GM18858 (cell line): ENCODE data around the gene MLLT6.

Experiments
- ATAC-seq: cut with Tn5 transposase; IDR thresholded peaks from one replicate; pipeline ENCODE4 v1.9.1; 2021; ENCODE audit not compliant: unreplicated experiment

MLLT6 gene

DNA sequence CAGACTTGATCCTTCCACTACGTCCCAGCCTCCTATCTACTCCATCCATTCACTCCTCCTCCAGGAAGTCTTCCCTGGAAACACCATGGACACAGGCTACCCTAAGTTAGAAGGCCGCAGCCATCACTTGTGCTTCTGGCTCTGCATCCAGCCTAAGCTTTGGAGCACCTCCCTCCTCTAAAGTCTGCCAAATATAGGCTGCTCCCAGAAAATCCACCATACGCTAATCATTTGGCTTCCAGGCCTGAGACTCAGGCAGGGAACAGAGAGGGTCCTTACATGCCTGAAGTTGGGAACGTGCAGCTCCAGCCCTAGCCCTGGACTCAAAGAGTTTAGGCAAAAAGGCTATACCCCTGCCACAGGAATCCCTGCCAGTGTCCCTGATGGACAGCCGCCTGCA is 36.4 kb downstream of the MLLT6 start:
- ATAC-seq, result no peak

DNA sequence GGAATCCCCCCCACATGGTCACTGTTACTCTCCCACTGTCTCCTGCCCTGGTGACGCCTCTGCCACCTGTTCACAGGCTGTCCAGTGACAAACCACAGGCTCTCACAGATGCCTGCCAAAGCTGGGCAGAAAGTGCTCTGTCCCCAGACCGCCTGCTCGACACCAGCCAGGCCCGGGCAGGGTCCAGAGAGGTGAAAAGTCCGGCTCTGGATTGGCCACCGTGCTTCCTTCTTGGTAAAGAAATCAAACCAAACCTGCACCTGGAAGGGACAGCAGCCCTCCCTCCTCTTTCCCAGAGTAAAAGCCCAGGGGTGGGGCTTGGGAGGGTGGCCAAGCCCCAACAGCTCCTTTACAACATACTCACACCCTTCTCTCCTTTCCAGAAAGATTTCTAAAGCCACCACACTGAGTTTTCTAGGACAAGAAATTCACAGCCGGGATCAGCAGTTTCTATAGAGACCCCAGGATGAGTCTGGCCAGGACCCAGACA is 36.9 kb downstream of the MLLT6 start:
- ATAC-seq, result no peak

DNA sequence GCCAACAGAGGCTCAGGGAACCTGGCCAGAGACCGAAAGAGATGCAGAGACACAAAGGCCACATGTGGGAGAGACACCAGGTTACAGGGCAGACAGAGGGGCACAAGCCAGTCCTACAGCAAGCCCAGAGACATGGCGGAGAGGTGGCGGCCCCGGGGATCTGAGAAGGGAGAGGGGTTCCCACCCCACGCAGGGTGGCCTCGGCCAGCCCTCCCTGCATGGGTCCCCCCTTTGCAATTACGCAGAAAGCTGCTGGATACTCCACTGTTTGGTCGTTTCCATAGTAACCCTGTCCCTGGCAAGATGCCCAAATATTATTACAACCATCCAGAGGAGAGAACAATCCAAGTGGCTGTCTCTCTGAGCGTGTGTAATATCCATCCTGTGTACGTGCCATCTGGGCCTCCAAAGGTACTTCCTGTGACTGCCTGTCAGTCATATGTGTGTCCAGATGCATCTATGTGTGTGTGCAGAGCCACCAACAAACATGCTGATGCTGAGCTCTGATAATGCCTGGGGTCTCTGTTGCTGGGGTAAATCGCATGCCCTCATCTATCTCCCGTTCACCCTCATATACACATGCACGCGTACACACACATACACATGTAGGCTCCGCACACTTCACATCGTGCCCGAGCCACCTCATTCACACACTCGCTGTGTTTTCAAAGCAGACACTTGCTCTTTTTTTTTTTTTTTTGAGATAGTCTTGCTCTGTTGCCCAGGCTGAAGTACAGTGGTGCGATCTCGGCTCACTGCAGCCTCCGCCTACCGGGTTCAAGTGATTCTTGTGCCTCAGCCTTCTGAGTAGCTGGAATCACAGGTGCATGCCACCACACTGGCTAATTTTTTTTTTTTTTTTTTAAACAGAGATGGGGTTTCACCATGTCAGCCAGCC is 37.6 kb downstream of the MLLT6 start:
- ATAC-seq, result no peak

DNA sequence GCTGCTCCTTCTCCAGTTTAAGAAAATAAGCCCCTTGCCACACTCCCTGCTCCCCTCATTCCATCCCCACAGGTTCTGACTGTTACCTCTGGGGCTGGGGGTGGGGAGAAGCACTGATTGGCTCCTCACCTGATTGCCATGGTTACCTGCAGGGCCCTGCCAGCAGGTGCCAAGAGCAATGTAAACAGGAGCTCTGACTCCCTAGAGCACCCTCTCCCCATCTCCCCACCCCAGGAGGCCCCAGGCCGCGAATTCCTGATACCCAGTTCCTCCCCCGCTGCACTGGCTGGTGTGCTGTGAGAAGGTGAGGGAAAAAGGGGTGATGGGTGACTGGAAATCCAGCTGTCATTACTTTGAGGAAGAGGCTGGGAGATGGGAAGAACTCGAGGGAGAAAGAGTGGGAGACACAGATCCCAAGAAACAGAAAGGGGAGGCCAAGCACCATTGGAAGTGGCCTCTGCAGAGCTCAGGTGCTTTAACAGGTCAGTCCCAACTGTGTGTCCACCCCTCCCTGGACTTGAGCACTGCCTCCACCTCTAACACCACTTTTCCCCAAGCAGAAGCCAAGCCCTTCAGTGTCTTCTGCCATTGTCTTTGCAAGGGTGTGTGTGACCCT is 38.6 kb downstream of the MLLT6 start:
- no peak for ATAC-seq

DNA sequence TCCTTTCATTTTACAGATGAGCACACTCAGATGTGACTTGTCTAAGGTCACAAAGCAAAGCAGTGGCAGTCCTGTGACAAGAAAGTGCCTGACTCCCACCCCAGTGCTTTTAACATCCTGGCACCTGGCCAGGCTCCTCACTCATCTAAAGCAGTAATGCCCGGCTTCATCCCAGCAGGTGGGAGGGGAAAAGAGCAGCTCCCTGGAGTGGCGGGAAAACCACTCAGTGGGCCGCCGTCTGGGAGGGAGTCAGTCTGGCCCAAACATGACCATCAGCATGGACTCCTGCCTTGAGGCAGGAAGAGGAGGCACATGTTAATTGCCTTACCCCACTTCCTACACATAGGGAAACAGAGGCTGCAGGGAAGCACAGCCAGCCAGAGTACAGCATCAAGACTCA is 40.5 kb downstream of the MLLT6 start:
- ATAC-seq, result no peak

DNA sequence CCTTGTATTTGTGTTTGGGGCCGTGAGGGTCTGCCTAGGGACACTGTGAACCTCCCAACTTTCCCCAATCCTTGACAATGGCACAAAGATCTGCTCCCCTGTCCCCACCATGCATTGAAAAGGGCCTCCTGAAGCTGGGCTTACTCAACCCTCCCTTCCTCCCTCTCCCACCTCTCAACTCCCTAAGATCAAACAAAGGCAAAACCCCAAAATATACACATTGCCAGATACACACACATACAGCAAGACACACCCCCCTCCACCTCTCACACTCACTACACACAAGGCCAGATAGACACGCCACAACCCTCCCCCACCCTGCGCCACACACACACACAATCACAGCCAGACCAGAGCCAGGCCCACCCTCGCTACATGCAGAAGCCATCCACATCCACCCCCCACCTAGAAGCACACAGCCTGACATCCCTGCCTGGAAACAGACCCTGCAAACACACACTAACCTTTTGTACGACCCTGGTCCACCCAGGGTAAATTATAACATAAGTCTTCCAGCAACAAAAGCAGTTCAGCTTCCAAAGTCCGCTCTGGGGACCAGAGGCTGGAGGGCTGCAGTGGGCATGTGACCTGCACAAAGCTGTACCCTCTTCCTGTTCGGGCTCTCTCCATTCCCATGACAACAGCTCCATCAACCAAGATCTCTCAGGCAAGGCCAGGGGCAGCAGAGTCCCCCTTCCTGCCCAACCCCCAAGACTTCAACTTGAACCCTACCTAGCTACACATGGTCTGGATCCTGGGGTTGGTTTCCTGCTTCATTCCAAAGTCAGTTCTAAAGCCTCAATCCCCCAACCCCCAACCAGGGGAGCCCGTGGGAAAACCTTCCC is 41.2 kb downstream of the MLLT6 start:
- ATAC-seq, result no peak

DNA sequence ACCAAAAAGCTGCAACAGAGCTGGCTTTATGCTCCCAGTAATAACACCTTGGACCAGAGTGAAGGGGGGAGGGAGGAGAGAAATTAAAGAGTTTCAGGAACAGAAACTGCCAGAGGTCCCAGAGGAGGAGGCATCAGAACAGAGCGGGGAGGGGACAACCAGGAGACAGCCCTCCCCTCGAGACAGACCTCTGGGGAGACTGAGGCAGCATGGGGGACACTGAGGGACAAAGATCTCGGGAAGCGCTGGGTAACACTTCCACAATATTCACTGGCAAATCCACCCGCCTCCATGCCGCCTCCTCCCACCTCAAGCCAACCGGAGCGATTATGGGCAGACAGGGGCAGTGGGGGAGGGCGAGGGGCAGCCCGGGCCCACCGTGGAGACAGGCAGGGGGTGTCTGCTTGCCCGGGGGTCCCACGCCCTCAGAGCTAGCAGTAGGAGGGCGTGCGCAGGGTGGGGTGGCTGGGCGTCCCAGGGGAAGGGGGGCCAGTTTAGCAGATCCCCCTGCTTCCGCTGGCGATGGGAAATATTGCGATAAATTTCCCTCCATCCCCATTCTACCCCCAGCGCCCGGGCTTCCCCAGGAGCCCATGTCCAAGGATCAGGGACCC is 41.9 kb downstream of the MLLT6 start:
- ATAC-seq, result no peak

DNA sequence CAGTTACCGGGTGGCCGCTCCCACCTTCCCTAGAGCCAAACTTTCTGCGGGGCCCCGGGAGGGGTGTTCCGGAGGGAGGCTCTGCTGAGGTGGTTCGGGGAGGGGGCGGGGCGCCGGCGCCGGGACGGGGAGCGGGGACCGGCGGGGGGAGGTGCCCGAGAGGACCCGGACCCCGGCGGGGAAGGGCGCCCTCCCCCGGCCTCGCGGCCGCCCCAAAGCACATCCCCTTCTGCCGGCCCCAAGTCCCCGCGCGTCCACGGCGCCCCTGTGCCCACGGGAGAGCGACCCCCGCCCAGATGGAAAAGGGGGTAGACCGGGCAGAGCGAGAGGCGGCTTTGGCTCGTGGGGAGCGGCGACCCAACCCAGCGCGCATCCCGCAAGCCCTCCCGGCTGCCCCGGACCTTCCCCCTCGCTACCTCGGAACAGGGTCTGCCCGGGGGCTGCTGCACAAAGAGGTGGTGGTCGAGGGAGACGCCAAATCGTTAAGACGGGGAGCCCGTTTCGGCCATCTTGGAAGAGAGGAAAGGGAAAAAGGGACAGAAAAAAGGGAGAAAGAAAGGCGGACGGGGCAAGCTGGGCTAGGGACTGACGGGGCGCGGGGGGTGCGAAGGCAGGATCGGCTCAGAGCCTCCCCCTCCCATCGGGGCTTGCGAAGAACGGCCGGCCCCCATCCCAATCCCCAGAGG is 42.5 kb downstream of the MLLT6 start:
- ATAC-seq, result no peak

DNA sequence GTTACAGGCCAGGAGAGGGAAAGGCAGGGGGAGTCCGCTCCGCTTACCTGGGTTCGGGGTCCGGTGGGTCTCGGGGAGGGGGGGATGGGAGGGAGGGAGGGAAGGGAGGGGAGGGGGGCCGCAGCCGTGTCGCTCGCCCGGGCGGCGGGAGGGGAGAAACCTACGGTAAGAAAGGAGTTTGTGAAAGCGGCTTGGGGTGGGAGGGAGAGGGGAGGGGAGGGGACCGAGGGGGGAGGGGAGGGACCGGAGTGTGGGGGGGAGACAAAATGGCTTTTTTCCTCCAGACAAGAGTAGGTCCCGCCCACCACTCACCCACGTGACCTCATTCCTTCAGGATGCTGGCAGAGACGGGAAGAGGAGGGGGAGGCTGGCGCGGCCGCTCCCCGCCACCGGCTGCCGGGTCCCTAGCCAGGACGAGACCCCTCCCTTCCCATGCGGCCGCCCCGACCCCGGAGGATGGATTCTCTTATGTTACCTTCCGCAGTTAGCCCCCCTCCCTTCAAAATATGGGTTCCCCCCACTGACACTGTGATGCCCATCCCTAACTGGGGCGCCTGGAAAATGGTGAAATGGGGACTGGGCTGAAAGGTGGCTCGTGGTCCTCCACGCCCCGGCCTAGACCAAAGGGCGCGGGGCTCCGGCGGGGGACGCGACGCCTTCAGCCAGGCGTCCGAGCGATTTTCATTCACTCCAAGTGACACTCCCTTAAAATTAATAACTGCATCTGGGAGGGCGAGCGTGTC is 43.2 kb downstream of the MLLT6 start, which contains the start of gene PCGF2:
Gene PCGF2, minus strand, starts transcription at position 188 of the 743 bp plus-strand sequence. CDS start 7,934 bp downstream, outside the sequence.
- no peak for ATAC-seq

DNA sequence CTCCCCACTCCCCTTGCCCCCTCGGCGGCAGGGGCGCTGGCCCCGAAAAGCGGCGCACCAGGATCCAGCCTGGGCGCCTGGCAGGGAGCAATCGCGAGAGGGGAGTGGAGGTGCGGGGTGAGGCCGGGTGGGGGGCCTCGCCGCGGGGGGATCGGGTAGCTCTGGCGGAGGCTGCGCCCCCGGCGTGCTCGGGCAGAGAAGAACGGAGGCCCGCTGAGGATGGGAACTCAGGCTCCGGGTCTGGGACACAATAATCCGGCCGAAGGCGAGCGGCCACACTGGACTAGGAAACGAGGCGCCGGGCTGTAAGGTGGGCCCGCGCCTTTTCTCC is 43.8 kb downstream of the MLLT6 start:
- ATAC-seq, result no peak

DNA sequence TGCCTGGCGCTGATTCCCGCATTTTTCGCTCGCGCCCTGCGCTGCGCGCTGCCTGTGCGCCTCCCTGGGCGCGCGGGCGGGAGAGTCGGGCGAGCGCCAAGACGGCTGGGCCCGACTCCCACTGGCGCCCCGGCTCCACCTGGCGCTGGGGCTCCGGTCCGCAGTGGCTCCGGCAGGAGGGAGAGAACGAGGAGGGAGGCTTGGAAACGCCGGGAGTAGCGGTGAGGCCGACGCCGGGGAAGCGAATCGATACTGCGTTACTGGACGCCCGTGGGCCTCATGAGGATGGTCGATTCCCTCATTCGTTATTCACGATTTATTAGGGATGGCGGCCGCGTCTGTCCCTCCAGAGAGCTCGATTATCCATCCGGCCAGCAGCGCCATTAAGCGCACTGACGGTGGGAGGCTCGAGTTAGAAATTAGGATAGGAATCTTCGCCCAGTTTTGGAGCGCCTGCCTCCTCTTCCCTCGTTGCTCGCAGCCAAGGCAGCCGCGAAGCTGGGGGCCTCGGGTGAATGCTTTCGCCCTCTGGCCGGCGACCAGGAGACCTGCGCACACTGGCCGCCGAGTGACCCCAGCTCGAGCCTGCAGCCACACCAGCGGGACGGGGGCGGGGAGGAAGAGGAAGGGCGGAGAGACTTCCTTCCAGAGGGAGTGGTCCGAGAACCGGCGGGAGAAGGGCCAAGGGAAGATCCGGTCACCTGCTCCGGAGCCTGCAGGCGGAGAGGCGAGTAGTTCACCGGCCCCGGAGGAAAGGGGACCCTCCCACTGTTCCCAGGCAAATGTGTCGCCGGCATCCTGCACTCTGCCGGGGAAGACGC is 44.4 kb downstream of the MLLT6 start:
- no peak for ATAC-seq

DNA sequence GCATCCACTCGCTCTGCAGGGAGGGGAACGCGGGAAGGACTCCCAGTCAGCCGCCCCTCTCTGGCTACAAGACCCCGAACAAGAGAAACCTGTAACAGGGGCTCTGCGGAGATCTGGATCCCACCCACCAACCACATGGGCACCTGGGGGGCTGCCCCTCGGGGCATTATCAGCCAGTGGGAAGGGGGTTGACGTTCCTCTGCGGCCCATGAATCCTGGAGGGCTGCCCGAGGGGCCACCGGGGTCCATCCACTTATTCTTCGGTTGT is 44.9 kb downstream of the MLLT6 start:
- ATAC-seq, result no peak

DNA sequence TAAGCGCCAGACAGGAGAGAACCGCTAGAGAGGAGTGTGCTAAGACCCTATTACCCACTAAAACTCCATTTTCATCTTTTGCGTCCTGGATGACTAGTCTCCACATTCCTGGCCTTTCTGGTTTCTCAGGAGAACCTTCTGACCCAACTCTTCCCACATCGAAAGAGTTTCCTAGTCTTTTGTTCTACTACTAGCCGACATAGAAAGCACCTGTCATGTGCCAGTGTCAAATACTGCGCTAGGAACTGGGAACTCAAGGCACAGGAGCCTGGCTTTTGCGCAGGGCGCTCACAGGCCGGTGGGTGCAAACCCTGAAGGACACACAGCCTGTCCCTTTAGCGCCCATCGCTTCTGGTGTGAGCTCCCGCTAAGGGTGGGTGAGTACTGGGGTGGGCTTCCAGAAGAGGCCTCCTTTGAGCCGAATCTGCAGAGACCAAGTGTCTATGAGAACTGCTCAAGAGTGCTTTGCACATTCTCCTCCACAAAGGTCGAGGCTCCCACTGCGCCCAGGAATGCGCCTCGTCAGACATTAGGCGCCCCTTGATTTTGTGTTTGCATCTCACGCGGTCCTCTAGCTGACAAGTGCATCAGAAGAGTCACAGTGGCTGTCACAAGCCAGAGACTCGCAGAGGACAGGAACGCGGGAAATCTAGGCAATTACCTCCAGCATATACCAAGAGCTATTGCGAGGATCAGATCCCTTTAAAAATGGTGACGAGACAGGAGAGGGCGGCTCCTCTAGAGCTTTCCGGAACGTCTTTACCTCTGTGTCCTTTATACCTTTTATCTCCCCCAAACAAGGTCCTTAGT is 45.4 kb downstream of the MLLT6 start:
- no peak for ATAC-seq

DNA sequence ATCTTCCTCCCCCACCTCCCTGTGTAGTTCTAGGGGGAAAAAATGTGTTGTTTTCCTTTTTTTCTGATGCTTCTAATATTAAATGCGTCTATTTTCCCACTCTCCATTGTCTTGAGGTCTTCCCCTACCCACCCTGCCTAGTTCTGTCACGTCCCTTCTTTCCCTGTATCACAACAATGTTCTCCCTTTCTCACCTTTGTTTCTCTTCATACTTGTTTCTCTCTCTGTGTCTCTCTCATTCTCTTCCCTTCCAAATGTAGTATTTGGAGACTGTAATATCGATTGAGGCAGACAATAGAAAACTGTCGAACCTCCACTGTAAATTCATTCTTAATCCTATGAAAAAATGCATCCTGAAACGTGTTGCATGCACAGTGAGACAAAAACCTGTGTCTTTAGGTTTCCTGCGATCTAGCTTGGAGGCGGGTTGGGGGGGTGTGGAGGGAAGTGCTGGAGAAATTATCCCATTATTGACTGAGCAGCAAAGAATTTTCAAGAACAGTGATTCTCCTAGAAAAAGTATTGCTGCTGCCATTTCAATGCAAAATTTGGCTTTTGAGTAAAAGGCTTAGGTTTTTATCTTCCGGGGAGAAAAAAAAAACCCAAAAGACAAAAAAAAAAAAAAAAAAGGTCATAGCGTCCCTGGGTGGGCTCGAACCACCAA is 46.2 kb downstream of the MLLT6 start:
- ATAC-seq, result no peak

DNA sequence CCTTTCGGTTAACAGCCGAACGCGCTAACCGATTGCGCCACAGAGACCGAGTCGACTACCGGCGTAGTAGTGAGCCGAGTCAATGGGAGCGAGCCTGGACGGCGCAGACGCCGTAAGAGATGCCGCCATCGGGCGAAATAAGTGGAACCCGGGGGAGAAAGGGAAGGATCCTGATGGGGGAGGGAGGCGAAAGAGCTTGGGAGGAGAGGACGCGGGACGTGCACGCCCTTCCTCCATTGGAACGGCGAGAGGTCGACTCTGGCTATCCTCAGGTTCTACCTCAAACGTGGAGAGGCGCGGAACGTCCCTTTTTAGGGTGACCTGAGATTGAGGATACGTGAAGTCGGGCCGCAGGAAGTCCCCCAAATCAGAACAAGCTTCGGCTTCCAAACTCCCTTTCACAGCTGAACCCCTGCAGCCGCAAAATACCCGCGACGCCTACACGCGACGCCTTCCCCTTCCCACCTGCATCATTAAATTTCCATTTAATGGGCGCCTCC is 46.8 kb downstream of the MLLT6 start:
- no peak for ATAC-seq

DNA sequence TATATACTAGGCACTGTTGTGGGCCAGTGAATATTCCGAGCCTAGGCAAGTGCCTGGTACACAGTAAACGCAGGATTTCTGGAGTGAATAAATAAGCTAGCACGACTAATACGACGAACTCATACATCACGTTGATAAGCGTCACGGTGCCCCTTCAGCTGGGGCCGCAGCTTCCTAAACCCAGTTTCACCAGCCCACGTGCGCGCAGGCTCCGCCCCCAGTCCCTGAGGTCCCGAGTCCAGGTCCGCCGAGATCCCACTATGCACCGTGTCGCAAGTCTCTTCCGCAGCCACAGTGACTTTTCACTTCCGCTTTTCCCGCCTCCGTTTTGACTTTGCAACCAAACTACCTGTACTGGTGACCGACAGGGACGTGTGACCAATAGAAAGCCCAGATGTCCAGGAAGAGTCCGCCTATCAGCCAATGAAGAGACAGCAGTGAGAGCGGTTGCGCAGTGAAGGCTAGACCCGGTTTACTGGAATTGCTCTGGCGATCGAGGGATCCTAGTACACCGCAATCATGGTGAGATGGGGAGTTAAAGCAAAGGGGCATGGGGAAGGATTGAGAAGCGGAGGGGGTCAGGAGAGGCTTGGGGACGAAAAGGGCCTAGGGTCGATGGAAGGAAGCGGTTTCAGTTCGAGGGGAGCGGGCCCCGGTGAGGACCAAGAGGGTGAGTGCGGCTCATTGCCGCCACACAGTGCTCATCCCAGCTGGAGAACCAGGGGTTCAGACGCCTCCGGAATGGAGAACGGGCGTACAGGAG is 47.4 kb downstream of the MLLT6 start, which contains the start of gene PSMB3:
Gene PSMB3, plus strand, starts transcription at position 434 of the 763 bp plus-strand sequence. Its CDS starts 86 bp downstream, at position 520.
- peak; percentile 62 for ATAC-seq

DNA sequence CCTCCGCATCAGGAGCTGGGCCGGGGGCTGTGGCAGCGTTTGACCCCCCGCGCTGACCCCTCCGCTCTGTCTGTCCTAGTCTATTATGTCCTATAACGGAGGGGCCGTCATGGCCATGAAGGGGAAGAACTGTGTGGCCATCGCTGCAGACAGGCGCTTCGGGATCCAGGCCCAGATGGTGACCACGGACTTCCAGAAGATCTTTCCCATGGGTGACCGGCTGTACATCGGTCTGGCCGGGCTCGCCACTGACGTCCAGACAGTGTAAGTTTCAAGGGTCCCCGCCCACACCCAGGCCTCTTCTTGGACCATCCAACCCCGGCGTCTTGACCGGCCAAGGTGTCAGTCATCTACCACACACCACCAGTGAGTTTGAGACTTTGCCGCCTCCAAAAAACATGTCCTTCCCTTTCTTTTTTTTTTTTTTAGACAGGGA is 48.0 kb downstream of the MLLT6 start:
- no peak for ATAC-seq
